ENCODE results near the gene KDM2B.

KDM2B gene

DNA sequence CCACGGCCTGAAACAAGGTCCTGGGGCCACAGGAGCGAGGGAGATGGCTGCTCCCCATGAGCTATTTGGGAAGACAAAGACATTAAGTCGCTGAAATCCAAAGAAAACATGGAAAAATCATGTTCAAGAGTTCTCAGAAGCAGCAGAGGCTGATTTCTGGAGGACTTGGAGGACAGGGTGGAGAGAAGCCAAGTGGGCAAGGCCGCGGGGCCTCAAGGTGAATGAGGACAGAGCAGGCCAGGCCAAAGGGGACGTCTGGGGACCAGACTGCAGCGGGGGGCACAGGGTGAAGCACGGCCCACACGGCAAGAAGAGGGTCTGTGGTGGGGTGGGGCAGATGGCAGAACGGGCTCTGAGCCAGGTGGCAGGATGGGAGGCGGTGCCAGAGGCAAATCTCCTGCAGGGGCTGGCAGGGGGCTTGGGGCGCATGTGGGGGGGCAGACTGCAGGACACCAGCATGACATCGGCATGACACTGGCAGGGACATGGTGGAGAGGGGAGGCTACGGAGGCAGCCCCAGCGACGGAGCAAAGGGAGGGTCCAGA lies 132.0 kb downstream of the KDM2B start:
- TF ChIP-seq, protein P1, sequence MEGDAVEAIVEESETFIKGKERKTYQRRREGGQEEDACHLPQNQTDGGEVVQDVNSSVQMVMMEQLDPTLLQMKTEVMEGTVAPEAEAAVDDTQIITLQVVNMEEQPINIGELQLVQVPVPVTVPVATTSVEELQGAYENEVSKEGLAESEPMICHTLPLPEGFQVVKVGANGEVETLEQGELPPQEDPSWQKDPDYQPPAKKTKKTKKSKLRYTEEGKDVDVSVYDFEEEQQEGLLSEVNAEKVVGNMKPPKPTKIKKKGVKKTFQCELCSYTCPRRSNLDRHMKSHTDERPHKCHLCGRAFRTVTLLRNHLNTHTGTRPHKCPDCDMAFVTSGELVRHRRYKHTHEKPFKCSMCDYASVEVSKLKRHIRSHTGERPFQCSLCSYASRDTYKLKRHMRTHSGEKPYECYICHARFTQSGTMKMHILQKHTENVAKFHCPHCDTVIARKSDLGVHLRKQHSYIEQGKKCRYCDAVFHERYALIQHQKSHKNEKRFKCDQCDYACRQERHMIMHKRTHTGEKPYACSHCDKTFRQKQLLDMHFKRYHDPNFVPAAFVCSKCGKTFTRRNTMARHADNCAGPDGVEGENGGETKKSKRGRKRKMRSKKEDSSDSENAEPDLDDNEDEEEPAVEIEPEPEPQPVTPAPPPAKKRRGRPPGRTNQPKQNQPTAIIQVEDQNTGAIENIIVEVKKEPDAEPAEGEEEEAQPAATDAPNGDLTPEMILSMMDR (IDR thresholded peaks at IDR 0.05; ENCODE audit: low read depth, low read length, missing control alignments), result no peak
- H3K4me3 ChIP-seq (ENCODE audit: low read depth, low read length), result no peak overlapping the region
- in situ Hi-C loops (cut with HindIII; ENCODE audit: low sequenced_read_pairs), result no loop called here
- no peak for DNase-seq (ENCODE audit: low read depth)

GRCh38 chr12:121446750-121447149 lies 134.1 kb downstream of the KDM2B start:
- no peak overlapping the region for H3K4me3 ChIP-seq (ENCODE audit: low read depth, low read length)
- DNase-seq (ENCODE audit: low read depth), result no peak
- TF ChIP-seq, protein P1 (IDR thresholded peaks at IDR 0.05; ENCODE audit: low read depth, low read length, missing control alignments), result no peak
- in situ Hi-C loops (cut with HindIII; ENCODE audit: low sequenced_read_pairs), result no loop called here

GRCh38 chr12:121444842-121445202 lies 136.0 kb downstream of the KDM2B start:
- no peak overlapping the region for H3K4me3 ChIP-seq (ENCODE audit: low read depth, low read length)
- no peak for DNase-seq (ENCODE audit: low read depth)
- TF ChIP-seq, protein P1 (IDR thresholded peaks at IDR 0.05; ENCODE audit: low read depth, low read length, missing control alignments), result no peak
- in situ Hi-C loops (cut with HindIII; ENCODE audit: low sequenced_read_pairs), result no loop called here

GRCh38 chr12:121443911-121444841 lies 136.6 kb downstream of the KDM2B start:
- H3K4me3 ChIP-seq (ENCODE audit: low read depth, low read length), result no peak overlapping the region
- no peak for DNase-seq (ENCODE audit: low read depth)
- in situ Hi-C loops (cut with HindIII; ENCODE audit: low sequenced_read_pairs), result no loop called here
- TF ChIP-seq, protein P1 (IDR thresholded peaks at IDR 0.05; ENCODE audit: low read depth, low read length, missing control alignments), result no peak

DNA sequence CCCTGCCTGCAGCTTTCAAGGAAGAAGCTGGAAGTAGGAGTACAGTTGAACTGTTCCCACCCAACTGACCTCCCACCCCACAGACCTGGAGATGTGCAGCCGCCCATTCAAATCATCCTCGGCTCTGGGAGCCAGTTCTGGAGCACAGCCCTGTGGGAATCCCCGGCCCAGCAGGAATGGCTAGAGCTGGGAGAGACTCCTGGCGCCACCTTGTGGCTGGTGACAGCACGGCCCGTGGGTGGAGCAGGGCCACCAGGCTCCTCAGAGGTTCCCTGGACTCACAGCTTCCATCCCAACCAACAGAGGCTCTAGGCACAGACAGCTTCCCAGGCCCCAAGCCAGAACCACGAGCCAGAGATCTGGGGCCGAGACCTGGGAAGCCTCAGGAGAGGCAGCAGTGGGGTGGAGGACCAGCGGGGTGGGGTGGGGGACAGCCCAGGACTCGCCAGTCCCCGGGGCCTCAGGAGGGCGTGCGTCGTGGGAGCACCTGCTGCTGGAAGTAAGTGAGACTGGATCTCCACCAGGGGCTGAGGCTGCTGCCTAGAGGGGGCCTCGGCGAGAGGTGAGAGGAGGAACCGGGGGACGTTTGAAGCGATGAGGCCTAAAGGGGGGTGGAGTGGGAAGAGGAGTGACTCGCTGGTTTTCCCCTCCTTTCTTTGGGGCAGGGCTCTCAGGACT lies 137.5 kb downstream of the KDM2B start:
- TF ChIP-seq, protein P1 (IDR thresholded peaks at IDR 0.05; ENCODE audit: low read depth, low read length, missing control alignments), result peak; percentile 95
- in situ Hi-C loops (cut with HindIII; ENCODE audit: low sequenced_read_pairs), result no loop called here
- no peak overlapping the region for H3K4me3 ChIP-seq (ENCODE audit: low read depth, low read length)
- peak; percentile 46 for DNase-seq (ENCODE audit: low read depth)

- in situ Hi-C loops (cut with HindIII; ENCODE audit: low sequenced_read_pairs), result no loop called here
- no peak overlapping the region for H3K4me3 ChIP-seq (ENCODE audit: low read depth, low read length)
- no peak for DNase-seq (ENCODE audit: low read depth)
- TF ChIP-seq, protein P1 (IDR thresholded peaks at IDR 0.05; ENCODE audit: low read depth, low read length, missing control alignments), result no peak
Observed at GRCh38 chr12:121442028-121442948, 138.5 kb downstream of the KDM2B start.
